ENCODE data around the gene MASP2.

DNA sequence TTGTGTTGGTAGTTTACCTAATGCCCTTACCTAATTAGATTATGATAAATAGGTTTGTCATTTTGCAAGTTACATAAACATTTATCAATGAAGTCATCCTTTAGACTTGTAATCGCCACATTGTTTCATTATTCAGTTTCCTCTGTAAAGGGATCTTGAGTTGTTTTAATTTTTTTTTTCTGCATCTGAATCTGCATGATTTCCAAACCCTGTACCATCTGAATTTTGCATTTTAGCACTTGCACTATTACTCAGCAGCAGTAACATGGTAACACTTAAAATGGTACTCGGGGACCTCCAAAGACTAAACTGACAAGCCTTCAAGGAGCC is 22.2 kb downstream of the MASP2 start:
- TF ChIP-seq MAX (IDR thresholded peaks at IDR 0.05; ENCODE audit: low read depth, low read length) = no peak
- TF ChIP-seq, protein P1, sequence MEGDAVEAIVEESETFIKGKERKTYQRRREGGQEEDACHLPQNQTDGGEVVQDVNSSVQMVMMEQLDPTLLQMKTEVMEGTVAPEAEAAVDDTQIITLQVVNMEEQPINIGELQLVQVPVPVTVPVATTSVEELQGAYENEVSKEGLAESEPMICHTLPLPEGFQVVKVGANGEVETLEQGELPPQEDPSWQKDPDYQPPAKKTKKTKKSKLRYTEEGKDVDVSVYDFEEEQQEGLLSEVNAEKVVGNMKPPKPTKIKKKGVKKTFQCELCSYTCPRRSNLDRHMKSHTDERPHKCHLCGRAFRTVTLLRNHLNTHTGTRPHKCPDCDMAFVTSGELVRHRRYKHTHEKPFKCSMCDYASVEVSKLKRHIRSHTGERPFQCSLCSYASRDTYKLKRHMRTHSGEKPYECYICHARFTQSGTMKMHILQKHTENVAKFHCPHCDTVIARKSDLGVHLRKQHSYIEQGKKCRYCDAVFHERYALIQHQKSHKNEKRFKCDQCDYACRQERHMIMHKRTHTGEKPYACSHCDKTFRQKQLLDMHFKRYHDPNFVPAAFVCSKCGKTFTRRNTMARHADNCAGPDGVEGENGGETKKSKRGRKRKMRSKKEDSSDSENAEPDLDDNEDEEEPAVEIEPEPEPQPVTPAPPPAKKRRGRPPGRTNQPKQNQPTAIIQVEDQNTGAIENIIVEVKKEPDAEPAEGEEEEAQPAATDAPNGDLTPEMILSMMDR (IDR thresholded peaks at IDR 0.05; ENCODE audit: low read depth, low read length) = no peak
